Tibial nerve (tissue), 3 donors: ENCODE results near the gene WFDC1.

Source experiments
- EP300 ChIP-seq, 2 donors: sonication (generic); formaldehyde crosslinking; IDR thresholded peaks; one replicate each; pipeline ENCODE4 v1.6.1; 2017; ENCODE audit warnings: antibody characterized with exemption in 2 of 2, mild to moderate bottlenecking in 1 of 2
- POLR2A ChIP-seq, 2 donors: fragments of 450-650 bp; IDR thresholded peaks; one replicate each; pipeline ENCODE4 v1.6.1; 2017; ENCODE audit warnings: antibody characterized with exemption in 2 of 2, mild to moderate bottlenecking in 2 of 2, moderate library complexity in 2 of 2

DNA sequence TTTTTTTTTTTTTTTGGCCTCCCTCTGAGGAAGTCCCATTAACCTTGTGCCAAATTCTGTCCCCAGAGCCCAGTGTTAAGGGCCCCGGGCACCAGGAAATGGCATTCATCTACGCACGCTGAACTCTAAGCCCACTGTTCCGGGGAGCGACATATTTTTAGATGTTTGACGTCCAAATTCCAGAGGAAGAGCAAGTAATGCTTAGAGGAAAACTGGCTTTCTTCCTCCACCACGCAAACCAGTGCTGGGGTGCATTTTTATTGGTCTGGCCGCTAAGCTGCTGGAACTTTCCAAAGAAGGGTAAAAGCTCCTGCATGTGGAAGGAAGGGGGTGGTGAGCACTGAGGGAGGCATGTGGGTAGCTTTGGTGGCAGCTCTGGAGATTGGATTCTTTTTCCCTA, 8.3 kb downstream of the WFDC1 start:
- TF ChIP-seq POLR2A (IDR thresholded peaks at IDR 0.05) (no peak), EP300 (IDR thresholded peaks at IDR 0.05) (peak; percentile 63 to 76)
